Spleen (tissue), 13 donors: ENCODE measurements around the gene MT1H. TPM values are rescaled to one million over a fixed set of nuclear protein-coding genes. Genes with fewer than 3 reads are reported as not detected.
"Not testable (repeated sequence)": the region's sequence is repeated elsewhere in the genome, so short reads cannot be mapped to it uniquely, and the experiment has no call there.

Source experiments
- DNase-seq: peaks from one replicate; pipeline ENCODE4 v3.0.0-alpha.2; 2020
- H3K27ac ChIP-seq, 8 donors: fragments of 200-600 bp; sonication (generic) in 7 of 8; 1 replicate in 4 of 8; 2 replicates in 4 of 8; pipeline versions ENCODE4 v1.5.0 to v1.8.0; 2016 to 2021; ENCODE audit warnings: inconsistent platforms in 4 of 8, mild to moderate bottlenecking in 4 of 8, moderate library complexity in 1 of 8
- H3K27me3 ChIP-seq, 7 donors: fragments of 200-600 bp; sonication (generic) in 6 of 7; replicated peaks in 1 of 7; 1 replicate in 4 of 7; 2 replicates in 3 of 7; pipeline versions ENCODE4 v1.5.0 to v1.8.0; 2016 to 2021; ENCODE audit warnings: inconsistent platforms in 3 of 7, mild to moderate bottlenecking in 1 of 7
- H3K36me3 ChIP-seq, 6 donors: fragments of 200-600 bp; sonication (generic) in 5 of 6; 1 replicate in 4 of 6; 2 replicates in 2 of 6; pipeline versions ENCODE4 v1.5.0 to v1.8.0; 2016 to 2021; ENCODE audit warnings: inconsistent platforms in 2 of 6
- H3K4me1 ChIP-seq, 6 donors: fragments of 200-600 bp; sonication (generic) in 5 of 6; 1 replicate in 3 of 6; 2 replicates in 3 of 6; pipeline versions ENCODE4 v1.5.0 to v1.8.0; 2016 to 2021; ENCODE audit warnings: inconsistent platforms in 3 of 6
- H3K4me3 ChIP-seq, 8 donors: fragments of 200-600 bp; sonication (generic) in 7 of 8; 1 replicate in 4 of 8; 2 replicates in 4 of 8; pipeline versions ENCODE4 v1.5.0 to v1.8.0; 2016 to 2021; ENCODE audit warnings: inconsistent platforms in 4 of 8, mild to moderate bottlenecking in 4 of 8, moderate library complexity in 2 of 8
- H3K9me3 ChIP-seq, 8 donors: fragments of 200-600 bp; sonication (generic) in 7 of 8; 1 replicate in 4 of 8; 2 replicates in 4 of 8; pipeline versions ENCODE4 v1.5.0 to v1.8.0; 2016 to 2021; ENCODE audit warnings: inconsistent platforms in 4 of 8
- CTCF ChIP-seq, 11 experiments: fragments of 200-600 bp in 7 of 11; fragments of 450-650 bp in 4 of 11; sonication (generic) in 4 of 11; IDR thresholded peaks in 8 of 11; conservative IDR thresholded peaks in 3 of 11; 1 replicate in 7 of 11; 2 replicates in 4 of 11; pipeline versions ENCODE4 v1.4.0 to v1.8.0; 2016 to 2021; ENCODE audit warnings: antibody characterized with exemption in 11 of 11, inconsistent platforms in 4 of 11, mild to moderate bottlenecking in 1 of 11
- POLR2A ChIP-seq, 3 donors: fragments of 450-650 bp; IDR thresholded peaks; one replicate each; pipeline ENCODE4 v1.5.1; 2017; ENCODE audit warnings: antibody characterized with exemption in 3 of 3, mild to moderate bottlenecking in 1 of 3
- POLR2AphosphoS5 ChIP-seq, 3 donors: sonication (generic); formaldehyde crosslinking; IDR thresholded peaks; one replicate each; pipeline ENCODE4 v1.5.1; 2017; ENCODE audit warnings: antibody characterized with exemption in 3 of 3
- WGBS, 5 donors: extraction: QIAGEN DNeasy Blood & Tissue Kit in 3 of 5; methylation state at CpG; one replicate each; pipeline versions ENCODE4 v1.1.5 to v1.1.7; 2013 to 2018; 5-methylcytosine and 5-hydroxymethylcytosine counted together
- intact Hi-C: fragments of 100-400 bp; cut with DNase I; formaldehyde crosslinking; loops from one replicate; pipeline ENCODE4 v1.15.0; 2023; ENCODE audit warnings: low total_unique reads
- long read RNA-seq, 2 donors: transcript quantifications; one replicate each; lab custom pipeline, GENCODE V29; 2026
- polyA plus RNA-seq, 3 donors: library from polyadenylated mRNA; stranded (reverse); fragments of 200-250 nt; gene quantifications; one replicate each; pipeline ENCODE4 v1.2.1, GENCODE V29; 2013
- total RNA-seq, 7 donors: library from RNA; depleted of rRNA in 3 of 7; stranded (reverse); fragments of >200 nt in 3 of 7; fragmentation: NEBNext Ultra II Directional in 4 of 7; extraction: Animal tissue kit (Norgen Biotek cat#: 25700) in 4 of 7; gene quantifications; one replicate each; pipeline versions ENCODE4 v1.1.0 to v1.2.1, GENCODE V29; 2016 to 2021
- donor health status: healthy with polysubstance abuse.
- donor health status: DM: no; HTN: no; CAD: no; lungs with moderate emphysema.
- donor health status: DM: no; HTN: no; CAD: no.
- donor health status: Bipolar disorder and iron deficiency.
- donor health status: healthy.
- donor health status: DM: no; HTN: no; CAD: no.
- donor health status: DM: yes; HTN: yes; CAD: no.

Gene MT1H
- total RNA-seq, result not detected
- polyA plus RNA-seq, result 1 to 10 TPM in 1 of 3 donors, under 1 TPM in 2; 0.54 to 1.1 (median 0.96) TPM
- long read RNA-seq, donor 1, result 0 reads
- long read RNA-seq, donor 2, transcript MT1H-201 (3 exons, 397 nt), result major isoform, 43 of 45 reads
- long read RNA-seq, donor 2, partial matches to known transcripts, result 0 of 45 reads
- long read RNA-seq, donor 2, other reads (novel, unspliced or antisense), result 0 of 45 reads

DNA sequence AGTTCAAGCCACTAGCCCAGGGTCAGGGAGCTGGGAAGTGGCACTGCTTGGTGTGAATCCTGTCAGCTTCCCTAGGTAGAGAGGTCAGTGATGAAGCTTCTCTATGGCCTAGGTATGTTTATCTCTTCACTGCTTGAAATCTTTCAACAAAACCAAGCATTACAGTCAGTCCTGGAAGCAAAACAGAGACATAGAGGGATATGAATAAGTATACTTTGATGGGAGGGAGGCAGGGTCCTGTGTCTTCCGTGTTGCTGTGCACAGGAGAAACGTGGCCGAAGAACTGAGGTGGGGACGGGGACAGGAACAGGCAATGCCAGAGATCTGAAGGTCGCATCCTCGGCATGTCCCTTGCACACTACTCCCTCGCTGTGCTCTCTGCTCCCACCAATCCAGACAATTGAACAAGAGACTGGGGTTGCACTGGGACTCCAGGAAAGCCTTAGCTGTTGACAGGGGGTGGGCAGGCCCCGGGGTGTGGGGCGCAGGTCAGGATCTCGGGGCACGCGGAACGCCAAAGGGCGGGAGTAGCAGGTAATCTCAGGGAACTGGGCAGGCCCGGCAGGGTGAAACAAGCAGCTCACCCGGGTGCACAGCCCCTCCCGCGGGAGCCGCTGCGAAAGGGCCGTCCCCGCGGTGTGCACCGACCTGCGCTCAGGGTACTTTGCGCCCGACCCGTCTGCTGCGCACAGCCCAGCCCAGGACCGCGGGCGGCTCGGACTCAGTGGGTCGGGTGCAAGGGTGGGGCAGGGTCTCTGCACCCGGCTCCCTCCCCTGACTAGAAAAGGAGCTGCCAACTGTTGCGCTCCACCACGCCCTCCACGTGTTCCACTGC lies at the start of gene MT1H:
Gene MT1H, plus strand, starts transcription at position 810 of the 835 bp plus-strand sequence. CDS start 71 bp downstream, outside the sequence.
- Histone ChIP-seq H3K27ac (no peak within 1 kb of the TSS), H3K27me3 (peaks cover 0 to 100% (median 41%) of the 10 kb centered on the region in 7 donors), H3K9me3 (no peaks in the 10 kb centered on the region), H3K36me3 (no peaks in the 10 kb centered on the region), H3K4me1 (peaks cover 3 to 25% (median 15%) of the 10 kb centered on the region in 6 donors), H3K4me3 (peak within 1 kb of the TSS in 1 of 8 donors; percentile 30)
- 7 to 23% (median 15%) methylated on average over 14 to 38 of the region's 38 CpGs for WGBS, 5 donors
- TF ChIP-seq POLR2AphosphoS5 (IDR thresholded peaks at IDR 0.05) (no peak), POLR2A (IDR thresholded peaks at IDR 0.05) (no peak), CTCF (IDR thresholded peaks at IDR 0.05 in 8 of 11, conservative IDR thresholded peaks at IDR 0.05 in 3 of 11) (no peak)
- DNase-seq, result no peak
- intact Hi-C loops, result no loop called here

DNA sequence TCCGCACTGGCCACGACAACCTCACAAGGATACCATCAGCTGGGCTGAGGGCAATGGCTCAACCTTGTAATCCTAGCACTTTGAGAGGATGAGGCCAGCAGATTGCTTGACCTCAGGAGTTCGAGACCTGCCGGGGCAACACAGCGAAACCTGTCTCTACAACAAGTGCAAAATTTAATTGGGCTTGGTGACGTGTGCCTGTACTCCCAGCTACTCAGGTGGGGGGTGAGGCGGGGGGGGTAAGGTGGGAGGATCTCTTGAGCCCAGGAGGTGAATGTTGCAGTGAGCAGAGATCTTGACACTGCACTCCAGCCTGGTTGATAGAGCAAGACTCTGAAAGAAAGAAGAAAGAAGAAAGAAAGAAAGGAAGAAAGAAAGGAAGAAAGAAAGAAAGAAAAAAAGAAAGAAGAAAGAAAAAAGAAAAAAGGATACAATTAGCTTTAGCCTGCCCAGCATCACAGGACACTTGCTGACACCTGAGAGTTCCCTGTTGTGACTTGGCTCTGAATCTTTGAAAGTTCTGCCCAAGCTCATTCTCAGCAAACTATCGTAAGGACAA lies 49.2 kb upstream of the MT1H start:
- H3K4me3 ChIP-seq, result no peak overlapping the region
- TF ChIP-seq POLR2A (IDR thresholded peaks at IDR 0.05) (no peak), CTCF (IDR thresholded peaks at IDR 0.05 in 8 of 11, conservative IDR thresholded peaks at IDR 0.05 in 3 of 11) (no peak), POLR2AphosphoS5 (IDR thresholded peaks at IDR 0.05) (no peak)
- H3K36me3 ChIP-seq, result no peaks in the 10 kb centered on the region
- 78 to 92% (median 85%) methylated on average over 7 to 8 of the region's 8 CpGs for WGBS, 5 donors
- DNase-seq, result no peak
- intact Hi-C loops, result no loop called here
- peaks cover 0 to 23% (median 18%) of the 10 kb centered on the region in 6 donors for H3K4me1 ChIP-seq
- peaks cover 0 to 41% (median 12%) of the 10 kb centered on the region in 7 donors for H3K27me3 ChIP-seq
- H3K9me3 ChIP-seq, result no peaks in the 10 kb centered on the region
- no peak overlapping the region for H3K27ac ChIP-seq

GRCh38 chr16:56621665-56622445 lies 47.8 kb upstream of the MT1H start:
- H3K27ac ChIP-seq, H3K9me3 ChIP-seq, H3K36me3 ChIP-seq, intact Hi-C loops, H3K4me3 ChIP-seq, DNase-seq: not testable (repeated sequence)
- Histone ChIP-seq H3K27me3 (peaks cover 0 to 49% (median 18%) of the 10 kb centered on the region in 7 donors), H3K4me1 (peaks cover 3 to 33% (median 26%) of the 10 kb centered on the region in 6 donors)
- WGBS, 5 donors, result 67 to 88% (median 79%) methylated on average over 4 of the region's 4 CpGs

- H3K36me3 ChIP-seq, H3K9me3 ChIP-seq, H3K27ac ChIP-seq, DNase-seq, H3K4me3 ChIP-seq, intact Hi-C loops: not testable (repeated sequence)
- WGBS, 5 donors, result 85 to 93% (median 91%) methylated on average over 5 of the region's 5 CpGs
- peaks cover 0 to 25% (median 16%) of the 10 kb centered on the region in 6 donors for H3K4me1 ChIP-seq
- peaks cover 0 to 44% (median 18%) of the 10 kb centered on the region in 7 donors for H3K27me3 ChIP-seq
These were observed 46.4 kb upstream of the MT1H start for GRCh38 chr16:56623184-56623583.
